ENCODE measurements around the gene TEF. TPM values are rescaled to one million over a fixed set of nuclear protein-coding genes. Genes with fewer than 3 reads are reported as not detected.

TEF gene
- total RNA-seq, 1 experiment from 2014 or later, result 3.9 TPM

DNA sequence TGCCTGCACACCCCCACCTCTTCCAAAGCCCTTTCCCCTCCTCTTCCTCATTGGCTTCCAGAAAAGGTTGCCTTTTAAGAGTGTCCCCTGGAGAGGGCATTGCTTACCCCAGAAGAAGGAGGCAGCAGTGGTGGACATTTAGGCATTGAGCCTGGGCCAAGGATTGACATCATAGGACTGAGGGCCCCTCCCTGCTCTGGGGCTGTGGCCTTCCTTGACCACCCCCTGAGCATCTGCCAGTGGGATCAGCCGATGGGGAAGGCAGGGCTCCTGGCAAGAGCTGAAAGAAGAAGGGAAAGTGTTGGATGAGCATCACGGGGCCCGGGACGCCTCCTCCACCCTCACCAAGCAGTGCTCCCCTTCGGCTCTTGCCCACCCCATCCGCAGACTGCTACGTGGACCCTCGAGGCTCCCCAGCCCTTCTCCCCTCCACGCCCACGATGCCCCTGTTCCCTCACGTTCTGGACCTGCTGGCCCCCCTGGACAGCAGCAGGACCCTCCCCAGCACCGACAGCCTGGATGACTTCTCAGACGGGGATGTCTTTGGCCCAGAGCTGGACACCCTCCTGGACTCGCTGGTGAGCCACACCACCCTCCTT lies 43.0 kb upstream of the TEF start:
- intact Hi-C loops (cut with micrococcal nuclease; ENCODE audit: unreplicated experiment), result no loop called here
- ChIA-PET CTCF (no interaction called here), POLR2A (ENCODE audit: low non-redundant PET) (no interaction called here)
- no peak for DNase-seq (ENCODE audit: low spot score)
- Histone ChIP-seq H3K9me3 (ENCODE audit: low read depth, low read length, poor library complexity, severe bottlenecking) (no peaks in the 10 kb centered on the region), H3K4me1 (ENCODE audit: insufficient read depth, low read length, poor library complexity, severe bottlenecking) (no peaks in the 10 kb centered on the region), H3K36me3 (ENCODE audit: insufficient read depth, low read length, poor library complexity, severe bottlenecking) (peaks cover 21% of the 10 kb centered on the region), H3K4me3 (ENCODE audit: low read depth, low read length, poor library complexity, severe bottlenecking) (no peak overlapping the region), H3K27ac (ENCODE audit: low read depth, low read length, poor library complexity, severe bottlenecking) (no peak overlapping the region), H3K27me3 (replicated peaks; ENCODE audit: insufficient read depth, low read depth, low read length, poor library complexity) (no peaks in the 10 kb centered on the region)
- BruUV-seq (replicated peaks), result no TSS peak
- no peak for TF ChIP-seq EZH2 (IDR thresholded peaks at IDR 0.05; ENCODE audit: borderline replicate concordance, low read depth, low read length, poor library complexity, severe bottlenecking)
- TF ChIP-seq, protein P1, sequence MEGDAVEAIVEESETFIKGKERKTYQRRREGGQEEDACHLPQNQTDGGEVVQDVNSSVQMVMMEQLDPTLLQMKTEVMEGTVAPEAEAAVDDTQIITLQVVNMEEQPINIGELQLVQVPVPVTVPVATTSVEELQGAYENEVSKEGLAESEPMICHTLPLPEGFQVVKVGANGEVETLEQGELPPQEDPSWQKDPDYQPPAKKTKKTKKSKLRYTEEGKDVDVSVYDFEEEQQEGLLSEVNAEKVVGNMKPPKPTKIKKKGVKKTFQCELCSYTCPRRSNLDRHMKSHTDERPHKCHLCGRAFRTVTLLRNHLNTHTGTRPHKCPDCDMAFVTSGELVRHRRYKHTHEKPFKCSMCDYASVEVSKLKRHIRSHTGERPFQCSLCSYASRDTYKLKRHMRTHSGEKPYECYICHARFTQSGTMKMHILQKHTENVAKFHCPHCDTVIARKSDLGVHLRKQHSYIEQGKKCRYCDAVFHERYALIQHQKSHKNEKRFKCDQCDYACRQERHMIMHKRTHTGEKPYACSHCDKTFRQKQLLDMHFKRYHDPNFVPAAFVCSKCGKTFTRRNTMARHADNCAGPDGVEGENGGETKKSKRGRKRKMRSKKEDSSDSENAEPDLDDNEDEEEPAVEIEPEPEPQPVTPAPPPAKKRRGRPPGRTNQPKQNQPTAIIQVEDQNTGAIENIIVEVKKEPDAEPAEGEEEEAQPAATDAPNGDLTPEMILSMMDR (conservative IDR thresholded peaks at IDR 0.05; ENCODE audit: low read depth, low read length), result no peak

DNA sequence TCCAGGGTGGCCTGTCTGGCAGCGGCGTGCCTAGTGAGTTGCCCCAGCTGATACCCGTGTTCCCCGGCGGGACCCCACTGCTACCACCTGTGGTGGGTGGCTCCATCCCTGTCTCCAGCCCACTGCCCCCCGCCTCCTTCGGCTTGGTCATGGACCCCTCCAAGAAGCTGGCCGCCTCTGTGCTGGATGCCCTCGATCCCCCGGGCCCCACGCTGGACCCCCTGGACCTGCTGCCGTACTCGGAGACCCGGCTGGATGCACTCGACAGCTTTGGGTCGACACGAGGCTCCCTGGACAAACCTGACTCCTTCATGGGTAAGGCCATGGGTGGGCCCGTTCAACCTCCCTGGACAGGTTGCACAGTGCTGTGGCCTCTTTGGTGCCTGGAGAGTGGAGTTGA lies 41.9 kb upstream of the TEF start:
- H3K36me3 ChIP-seq (ENCODE audit: insufficient read depth, low read length, poor library complexity, severe bottlenecking), result peaks cover 23% of the 10 kb centered on the region
- H3K4me1 ChIP-seq (ENCODE audit: insufficient read depth, low read length, poor library complexity, severe bottlenecking), result no peaks in the 10 kb centered on the region
- H3K4me3 ChIP-seq (ENCODE audit: low read depth, low read length, poor library complexity, severe bottlenecking), result no peak overlapping the region
- no peaks in the 10 kb centered on the region for H3K9me3 ChIP-seq (ENCODE audit: low read depth, low read length, poor library complexity, severe bottlenecking)
- intact Hi-C loops (cut with micrococcal nuclease; ENCODE audit: unreplicated experiment), result no loop called here
- no peaks in the 10 kb centered on the region for H3K27me3 ChIP-seq (replicated peaks; ENCODE audit: insufficient read depth, low read depth, low read length, poor library complexity)
- BruUV-seq (replicated peaks), result no TSS peak
- TF ChIP-seq, protein P1 (conservative IDR thresholded peaks at IDR 0.05; ENCODE audit: low read depth, low read length), result no peak
- TF ChIP-seq EZH2 (IDR thresholded peaks at IDR 0.05; ENCODE audit: borderline replicate concordance, low read depth, low read length, poor library complexity, severe bottlenecking), result no peak
- ChIA-PET POLR2A (ENCODE audit: low non-redundant PET) (no interaction called here), CTCF (no interaction called here)
- no peak for DNase-seq (ENCODE audit: low spot score)
- H3K27ac ChIP-seq (ENCODE audit: low read depth, low read length, poor library complexity, severe bottlenecking), result no peak overlapping the region

DNA sequence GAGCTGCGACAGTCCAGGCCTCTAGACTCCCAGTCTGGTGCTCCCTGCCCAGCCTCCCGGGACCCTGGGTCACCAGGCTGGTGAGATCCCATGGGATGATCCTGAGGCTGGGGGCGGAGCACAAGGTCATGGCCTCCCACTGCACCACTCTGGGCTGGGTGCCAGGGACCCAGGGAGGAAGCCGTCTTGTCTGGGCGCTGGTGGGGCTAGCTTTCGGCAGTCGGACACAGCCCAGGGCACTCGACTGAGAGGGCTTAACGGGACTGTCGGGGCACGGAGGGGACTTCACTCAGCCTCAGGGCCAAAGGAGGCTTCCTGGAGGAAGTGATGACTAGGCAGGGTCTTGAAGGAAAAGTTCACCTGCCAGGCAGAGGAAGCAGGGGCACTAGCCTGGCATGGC lies 41.4 kb upstream of the TEF start:
- Histone ChIP-seq H3K27ac (ENCODE audit: low read depth, low read length, poor library complexity, severe bottlenecking) (no peak overlapping the region), H3K4me3 (ENCODE audit: low read depth, low read length, poor library complexity, severe bottlenecking) (no peak overlapping the region), H3K36me3 (ENCODE audit: insufficient read depth, low read length, poor library complexity, severe bottlenecking) (peaks cover 23% of the 10 kb centered on the region), H3K27me3 (replicated peaks; ENCODE audit: insufficient read depth, low read depth, low read length, poor library complexity) (no peaks in the 10 kb centered on the region), H3K9me3 (ENCODE audit: low read depth, low read length, poor library complexity, severe bottlenecking) (no peaks in the 10 kb centered on the region), H3K4me1 (ENCODE audit: insufficient read depth, low read length, poor library complexity, severe bottlenecking) (no peaks in the 10 kb centered on the region)
- DNase-seq (ENCODE audit: low spot score), result no peak
- POLR2A ChIA-PET (ENCODE audit: low non-redundant PET), result no interaction called here
- CTCF ChIA-PET, result no interaction called here
- TF ChIP-seq, protein P1 (conservative IDR thresholded peaks at IDR 0.05; ENCODE audit: low read depth, low read length), result no peak
- no peak for TF ChIP-seq EZH2 (IDR thresholded peaks at IDR 0.05; ENCODE audit: borderline replicate concordance, low read depth, low read length, poor library complexity, severe bottlenecking)
- no TSS peak for BruUV-seq (replicated peaks)
- intact Hi-C loops (cut with micrococcal nuclease; ENCODE audit: unreplicated experiment), result no loop called here
